Daoy (cell line): ENCODE measurements around the gene SUB1. TPM values are rescaled to one million over a fixed set of nuclear protein-coding genes. Genes with fewer than 3 reads are reported as not detected.

Source experiments
- DNase-seq: peaks from one replicate; pipeline ENCODE4 v3.0.0-alpha.2; 2015; ENCODE audit warnings: low read depth
- total RNA-seq: library from RNA; depleted of rRNA; stranded (reverse); fragments of >200 nt; shearing (Covaris generic); gene quantifications from 2 replicates; pipeline ENCODE4 v1.2.3, GENCODE V29; 2014; rRNA removed

SUB1 gene
- total RNA-seq, 1 experiment from 2014 or later, result 353 TPM

- DNase-seq, result peak; percentile 27
Observed at GRCh38 chr5:32645246-32645645, 59.9 kb downstream of the SUB1 start.

GRCh38 chr5:32646061-32646969 is 61.0 kb downstream of the SUB1 start:
- DNase-seq, result no peak

GRCh38 chr5:32651088-32651487 is 65.7 kb downstream of the SUB1 start:
- no peak for DNase-seq

- DNase-seq, result no peak
Observed at GRCh38 chr5:32651638-32652037, 66.3 kb downstream of the SUB1 start.

Other genes starting within 250 kb of the SUB1 start
- gene ZFR, start 140.8 kb upstream of the SUB1 start, total RNA-seq, result 72.8 and 80.6 TPM in 2 replicates
- gene NPR3, start 125.8 kb downstream of the SUB1 start, total RNA-seq, result 0.71 and 0.86 TPM in 2 replicates